ENCODE data around the gene COPG2. TPM values are rescaled to one million over a fixed set of nuclear protein-coding genes. Genes with fewer than 3 reads are reported as not detected.

COPG2 gene
- total RNA-seq, 1 experiment from 2014 or later: 13.9 TPM

DNA sequence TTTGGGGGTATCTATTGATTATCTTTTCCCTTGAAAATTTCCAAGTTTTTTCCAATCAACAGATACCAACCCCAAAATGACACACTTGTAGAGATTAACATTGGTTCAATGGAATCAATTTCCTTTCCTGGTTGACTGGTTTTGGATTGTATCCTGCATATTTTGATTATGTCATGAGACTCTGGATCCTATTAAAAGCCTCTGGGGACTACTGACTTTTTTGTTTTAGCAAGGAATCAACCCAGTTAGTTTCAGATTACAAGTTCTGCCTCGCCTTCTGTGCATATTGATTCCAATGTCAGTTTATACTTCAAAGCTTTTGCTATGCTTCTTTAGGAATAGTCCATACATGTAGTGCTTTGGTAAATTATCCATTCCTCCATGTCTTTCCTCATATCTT lies 29.2 kb downstream of the COPG2 start:
- no peaks in the 10 kb centered on the region; the same call in 1 of the 2 replicates for H3K9me3 ChIP-seq
- Mint-ChIP-seq H3K9me3 (ENCODE audit: unreplicated experiment) (peaks cover 28% of the 10 kb centered on the region), H3K4me3 (ENCODE audit: unreplicated experiment) (no peak overlapping the region), H3K27me3 (ENCODE audit: insufficient read depth, unreplicated experiment) (no peaks in the 10 kb centered on the region), H3K36me3 (ENCODE audit: insufficient read depth, unreplicated experiment) (peaks cover 6% of the 10 kb centered on the region), H3K27ac (ENCODE audit: unreplicated experiment) (no peak overlapping the region), H3K4me1 (ENCODE audit: low read depth, unreplicated experiment) (no peaks in the 10 kb centered on the region)
- TF ChIP-seq, protein P1, sequence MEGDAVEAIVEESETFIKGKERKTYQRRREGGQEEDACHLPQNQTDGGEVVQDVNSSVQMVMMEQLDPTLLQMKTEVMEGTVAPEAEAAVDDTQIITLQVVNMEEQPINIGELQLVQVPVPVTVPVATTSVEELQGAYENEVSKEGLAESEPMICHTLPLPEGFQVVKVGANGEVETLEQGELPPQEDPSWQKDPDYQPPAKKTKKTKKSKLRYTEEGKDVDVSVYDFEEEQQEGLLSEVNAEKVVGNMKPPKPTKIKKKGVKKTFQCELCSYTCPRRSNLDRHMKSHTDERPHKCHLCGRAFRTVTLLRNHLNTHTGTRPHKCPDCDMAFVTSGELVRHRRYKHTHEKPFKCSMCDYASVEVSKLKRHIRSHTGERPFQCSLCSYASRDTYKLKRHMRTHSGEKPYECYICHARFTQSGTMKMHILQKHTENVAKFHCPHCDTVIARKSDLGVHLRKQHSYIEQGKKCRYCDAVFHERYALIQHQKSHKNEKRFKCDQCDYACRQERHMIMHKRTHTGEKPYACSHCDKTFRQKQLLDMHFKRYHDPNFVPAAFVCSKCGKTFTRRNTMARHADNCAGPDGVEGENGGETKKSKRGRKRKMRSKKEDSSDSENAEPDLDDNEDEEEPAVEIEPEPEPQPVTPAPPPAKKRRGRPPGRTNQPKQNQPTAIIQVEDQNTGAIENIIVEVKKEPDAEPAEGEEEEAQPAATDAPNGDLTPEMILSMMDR (IDR thresholded peaks at IDR 0.05; ENCODE audit: insufficient read depth in 1 of 2, low read depth in 1 of 2, low read length in 1 of 2, severe bottlenecking in 1 of 2, unreplicated experiment in 1 of 2): no peak
- POLR2A ChIA-PET: no interaction called here
- H3K27me3 ChIP-seq (replicated peaks; ENCODE audit: control insufficient read depth, insufficient read depth, low read length): no peaks in the 10 kb centered on the region
- intact Hi-C loops (cut with micrococcal nuclease; ENCODE audit: unreplicated experiment): no loop called here
- no TSS peak for BruUV-seq (replicated peaks)
- CTCF ChIA-PET: no interaction called here
- no peak for DNase-seq
- H3K4me3 ChIP-seq (ENCODE audit: low read depth, low read length): no peak overlapping the region
- H3K36me3 ChIP-seq (ENCODE audit: control insufficient read depth, insufficient read depth, low read length): no peaks in the 10 kb centered on the region
- H3K4me1 ChIP-seq: no peaks in the 10 kb centered on the region

DNA sequence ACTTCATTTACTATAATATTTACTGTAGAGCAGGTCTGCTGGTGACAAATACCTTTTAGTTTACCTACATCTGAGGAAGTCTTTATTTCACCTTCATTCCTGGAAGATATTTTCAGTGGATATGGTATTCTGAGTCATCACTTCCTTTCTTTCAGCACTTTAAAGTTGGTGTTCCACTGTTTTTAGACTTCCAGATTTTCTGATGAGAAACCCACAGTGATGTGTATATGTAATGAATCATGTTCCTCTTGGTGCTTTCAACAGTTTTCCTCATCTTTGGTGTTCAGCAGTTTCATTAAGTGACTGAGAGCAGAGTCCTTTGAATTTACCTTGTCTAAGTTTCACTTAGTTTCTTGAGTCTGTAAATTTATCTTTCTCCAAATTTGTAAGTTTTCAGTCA lies 36.4 kb downstream of the COPG2 start:
- no peaks in the 10 kb centered on the region for H3K4me1 Mint-ChIP-seq (ENCODE audit: low read depth, unreplicated experiment)
- no peak overlapping the region for H3K4me3 ChIP-seq (ENCODE audit: low read depth, low read length)
- H3K4me1 ChIP-seq: no peaks in the 10 kb centered on the region
- no TSS peak for BruUV-seq (replicated peaks)
- no peak overlapping the region for H3K27ac Mint-ChIP-seq (ENCODE audit: unreplicated experiment)
- H3K27me3 Mint-ChIP-seq (ENCODE audit: insufficient read depth, unreplicated experiment): no peaks in the 10 kb centered on the region
- no peaks in the 10 kb centered on the region for H3K36me3 ChIP-seq (ENCODE audit: control insufficient read depth, insufficient read depth, low read length)
- POLR2A ChIA-PET: no interaction called here
- peaks cover 13% of the 10 kb centered on the region for H3K9me3 ChIP-seq
- TF ChIP-seq, protein P1 (IDR thresholded peaks at IDR 0.05; ENCODE audit: insufficient read depth in 1 of 2, low read depth in 1 of 2, low read length in 1 of 2, severe bottlenecking in 1 of 2, unreplicated experiment in 1 of 2): no peak
- H3K36me3 Mint-ChIP-seq (ENCODE audit: insufficient read depth, unreplicated experiment): peaks cover under 1% of the 10 kb centered on the region
- no peaks in the 10 kb centered on the region for H3K27me3 ChIP-seq (replicated peaks; ENCODE audit: control insufficient read depth, insufficient read depth, low read length)
- intact Hi-C loops (cut with micrococcal nuclease; ENCODE audit: unreplicated experiment): no loop called here
- CTCF ChIA-PET: no interaction called here
- no peak overlapping the region for H3K4me3 Mint-ChIP-seq (ENCODE audit: unreplicated experiment)
- no peak for DNase-seq
- H3K9me3 Mint-ChIP-seq (ENCODE audit: unreplicated experiment): peaks cover 47% of the 10 kb centered on the region

DNA sequence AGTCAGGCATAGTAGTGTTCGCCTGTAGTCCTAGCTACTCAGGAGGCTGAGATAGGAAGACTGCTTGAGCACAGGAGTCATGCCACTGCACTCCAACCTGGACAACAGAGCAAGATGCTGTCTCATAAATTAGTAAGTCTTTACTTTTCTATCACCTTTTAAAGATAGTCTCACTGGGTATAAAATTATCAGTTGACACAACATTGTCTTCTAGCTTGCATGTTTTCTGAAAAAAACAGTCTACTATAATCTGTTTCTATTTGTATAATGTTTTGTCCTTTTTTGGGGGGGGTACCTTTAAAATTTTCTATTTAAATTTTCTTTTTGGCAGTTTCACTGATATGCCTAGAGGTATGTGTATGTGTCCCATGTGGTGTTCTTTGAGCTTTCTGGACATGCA lies 39.6 kb downstream of the COPG2 start:
- DNase-seq: no peak
- no peak overlapping the region for H3K4me3 ChIP-seq (ENCODE audit: low read depth, low read length)
- BruUV-seq (replicated peaks): no TSS peak
- Mint-ChIP-seq H3K9me3 (ENCODE audit: unreplicated experiment) (peaks cover 26% of the 10 kb centered on the region), H3K4me3 (ENCODE audit: unreplicated experiment) (no peak overlapping the region), H3K27me3 (ENCODE audit: insufficient read depth, unreplicated experiment) (no peaks in the 10 kb centered on the region), H3K4me1 (ENCODE audit: low read depth, unreplicated experiment) (no peaks in the 10 kb centered on the region), H3K36me3 (ENCODE audit: insufficient read depth, unreplicated experiment) (no peaks in the 10 kb centered on the region), H3K27ac (ENCODE audit: unreplicated experiment) (no peak overlapping the region)
- no peaks in the 10 kb centered on the region for H3K36me3 ChIP-seq (ENCODE audit: control insufficient read depth, insufficient read depth, low read length)
- CTCF ChIA-PET: no interaction called here
- intact Hi-C loops (cut with micrococcal nuclease; ENCODE audit: unreplicated experiment): no loop called here
- peaks cover 13% of the 10 kb centered on the region for H3K9me3 ChIP-seq
- TF ChIP-seq, protein P1 (IDR thresholded peaks at IDR 0.05; ENCODE audit: insufficient read depth in 1 of 2, low read depth in 1 of 2, low read length in 1 of 2, severe bottlenecking in 1 of 2, unreplicated experiment in 1 of 2): no peak
- no peaks in the 10 kb centered on the region for H3K27me3 ChIP-seq (replicated peaks; ENCODE audit: control insufficient read depth, insufficient read depth, low read length)
- no peaks in the 10 kb centered on the region for H3K4me1 ChIP-seq
- POLR2A ChIA-PET: no interaction called here

Data from Caco-2 (cell line).